OCI-LY1 (cell line): ENCODE results near the gene CAMTA1.

Source experiments
- H2AFZ ChIP-seq: fragments of 200-600 bp; sonication (generic), shearing (Covaris generic); 2 replicates; pipeline ENCODE4 v1.6.0; 2014; ENCODE audit warnings: antibody characterized with exemption, mild to moderate bottlenecking, low read length
- H3F3A ChIP-seq: fragments of 200-600 bp; sonication (generic), shearing (Covaris generic); 2 replicates; pipeline ENCODE4 v1.6.0; 2014; ENCODE audit warnings: mild to moderate bottlenecking, antibody characterized with exemption, low read length, moderate library complexity; ENCODE audit not compliant: insufficient read depth
- H3K27ac ChIP-seq: fragments of 200-600 bp; sonication (generic); 2 replicates; pipeline ENCODE4 v1.5.1; 2014; ENCODE audit warnings: low read length, mixed run types, mild to moderate bottlenecking, low read depth; ENCODE audit not compliant: poor library complexity, severe bottlenecking
- H3K27me3 ChIP-seq: fragments of 200-600 bp; sonication (generic); 2 replicates; pipeline ENCODE4 v1.6.0; 2014; ENCODE audit warnings: antibody characterized with exemption, mild to moderate bottlenecking, low read length, moderate library complexity; ENCODE audit not compliant: insufficient read depth
- H3K36me3 ChIP-seq: fragments of 200-600 bp; sonication (generic); 2 replicates; pipeline ENCODE4 v1.6.1; 2014; ENCODE audit warnings: mild to moderate bottlenecking, antibody characterized with exemption, low read length, moderate library complexity, mixed read lengths; ENCODE audit not compliant: insufficient read depth
- H3K4me1 ChIP-seq: fragments of 200-600 bp; sonication (generic); 2 replicates; pipeline ENCODE4 v1.5.1; 2014; ENCODE audit warnings: mild to moderate bottlenecking, low read length, moderate library complexity; ENCODE audit not compliant: insufficient read depth, severe bottlenecking
- H3K4me2 ChIP-seq: fragments of 200-600 bp; sonication (generic), shearing (Covaris generic); 2 replicates; pipeline ENCODE4 v1.6.1; 2014; ENCODE audit warnings: low read length
- H3K4me3 ChIP-seq: fragments of 200-600 bp; sonication (generic); 2 replicates; pipeline ENCODE4 v1.5.1; 2014; ENCODE audit warnings: low read length, low read depth, mild to moderate bottlenecking, mixed read lengths; ENCODE audit not compliant: poor library complexity, severe bottlenecking
- H3K79me2 ChIP-seq: fragments of 200-600 bp; shearing (Covaris generic); 2 replicates; pipeline ENCODE4 v1.6.1; 2016; ENCODE audit warnings: mixed run types, low read length, mixed read lengths; ENCODE audit not compliant: insufficient read depth
- H3K9ac ChIP-seq: fragments of 200-600 bp; sonication (generic), shearing (Covaris generic); 2 replicates; pipeline ENCODE4 v1.6.1; 2014; ENCODE audit warnings: mild to moderate bottlenecking, low read length, mixed read lengths
- H3K9me2 ChIP-seq: fragments of 200-600 bp; sonication (generic), shearing (Covaris generic); 2 replicates; pipeline ENCODE4 v1.6.1; 2014; ENCODE audit warnings: low read depth, mild to moderate bottlenecking, low read length, mixed read lengths
- H3K9me3 ChIP-seq: fragments of 200-600 bp; shearing (Covaris generic); 2 replicates; pipeline ENCODE4 v1.6.1; 2014; ENCODE audit warnings: low read length, mixed read lengths
- H4K20me1 ChIP-seq: fragments of 200-600 bp; sonication (generic), shearing (Covaris generic); 2 replicates; pipeline ENCODE4 v1.6.0; 2016; ENCODE audit warnings: mild to moderate bottlenecking, low read length; ENCODE audit not compliant: insufficient read depth
- CTCF ChIP-seq: fragments of 200-600 bp; sonication (generic), shearing (Covaris generic); IDR thresholded peaks from 2 replicates; pipeline ENCODE4 v1.5.1; 2017; ENCODE audit warnings: mild to moderate bottlenecking, antibody characterized with exemption, low read length, moderate library complexity, mixed read lengths
- EZH2 ChIP-seq: fragments of 200-600 bp; sonication (generic), shearing (Covaris generic); IDR thresholded peaks from 2 replicates; pipeline ENCODE4 v1.8.0; 2017; ENCODE audit warnings: borderline replicate concordance, mixed run types, mild to moderate bottlenecking, antibody characterized with exemption, low read length, moderate library complexity, mixed read lengths

Gene CAMTA1

GRCh38 chr1:7089497-7089896 lies 304.2 kb downstream of the CAMTA1 start:
- TF ChIP-seq CTCF (no peak), EZH2 (no peak)
- Histone ChIP-seq H3K9me2 (no peaks in the 10 kb centered on the region), H2AFZ (no peak overlapping the region), H3K36me3 (no peaks in the 10 kb centered on the region), H3K9ac (no peak overlapping the region), H4K20me1 (no peaks in the 10 kb centered on the region), H3K79me2 (no peaks in the 10 kb centered on the region), H3K27ac (no peak overlapping the region), H3F3A (no peaks in the 10 kb centered on the region), H3K4me3 (no peak overlapping the region), H3K27me3 (0 out of 2 replicates have a peak, but pooled peaks cover 3% of the 10 kb centered on the region), H3K4me2 (no peak overlapping the region), H3K9me3 (no peaks in the 10 kb centered on the region), H3K4me1 (no peaks in the 10 kb centered on the region)

GRCh38 chr1:7093297-7093696 lies 308.0 kb downstream of the CAMTA1 start:
- Histone ChIP-seq H3F3A (no peaks in the 10 kb centered on the region), H3K79me2 (no peaks in the 10 kb centered on the region), H3K4me3 (no peak overlapping the region), H3K9me3 (no peaks in the 10 kb centered on the region), H3K27me3 (peaks cover 13% of the 10 kb centered on the region), H4K20me1 (no peaks in the 10 kb centered on the region), H3K4me2 (no peak overlapping the region), H3K9me2 (no peaks in the 10 kb centered on the region), H2AFZ (no peak overlapping the region), H3K27ac (no peak overlapping the region), H3K9ac (no peak overlapping the region), H3K36me3 (no peaks in the 10 kb centered on the region), H3K4me1 (no peaks in the 10 kb centered on the region)
- TF ChIP-seq CTCF: no peak
- no peak for TF ChIP-seq EZH2

- no peak overlapping the region for H3K27ac ChIP-seq
- H3F3A ChIP-seq: no peaks in the 10 kb centered on the region
- no peaks in the 10 kb centered on the region for H3K9me2 ChIP-seq
- no peak overlapping the region for H3K4me2 ChIP-seq
- H3K9ac ChIP-seq: no peak overlapping the region
- H2AFZ ChIP-seq: no peak overlapping the region
- no peaks in the 10 kb centered on the region for H4K20me1 ChIP-seq
- H3K4me3 ChIP-seq: no peak overlapping the region
- H3K27me3 ChIP-seq: peaks cover 13% of the 10 kb centered on the region
- no peaks in the 10 kb centered on the region for H3K4me1 ChIP-seq
- no peak for TF ChIP-seq EZH2
- no peak for TF ChIP-seq CTCF
- H3K79me2 ChIP-seq: no peaks in the 10 kb centered on the region
- no peaks in the 10 kb centered on the region for H3K9me3 ChIP-seq
- no peaks in the 10 kb centered on the region for H3K36me3 ChIP-seq
Observed at GRCh38 chr1:7094086-7094485, 308.8 kb downstream of the CAMTA1 start.
